NCI-H2171 treated with DMSO at 0.1 percent for 48 hours (cell line): ENCODE measurements around the gene CLPSL2.
A peak's percentile ranks its signal among the peaks of the same experiment; 100 is the strongest.

Experiments
- DNase-seq: peaks from one replicate; lab custom pipeline; 2025; lab: John Stamatoyannopoulos, UW

The CLPSL2 gene

DNA sequence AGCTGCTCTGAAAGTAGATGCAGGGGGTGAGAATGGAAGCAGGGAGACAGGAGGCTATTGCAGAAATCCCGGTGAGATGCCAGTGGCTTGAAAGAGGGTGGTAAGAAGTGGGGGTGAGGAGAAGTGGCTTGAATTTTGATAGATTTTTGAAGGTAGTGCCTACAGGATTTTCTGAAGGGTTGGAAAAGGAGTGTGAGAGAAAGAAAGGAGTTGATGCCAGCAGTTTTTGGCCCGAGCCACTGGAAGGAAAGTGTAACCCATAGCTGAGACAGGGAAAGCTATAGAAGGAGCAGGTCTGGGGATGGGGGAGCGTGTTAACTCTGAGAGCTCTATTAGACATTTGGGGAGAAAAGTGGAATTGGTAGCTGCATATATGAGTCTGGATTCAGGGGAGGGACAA is 29.9 kb upstream of the CLPSL2 start:
- no peak for DNase-seq

DNA sequence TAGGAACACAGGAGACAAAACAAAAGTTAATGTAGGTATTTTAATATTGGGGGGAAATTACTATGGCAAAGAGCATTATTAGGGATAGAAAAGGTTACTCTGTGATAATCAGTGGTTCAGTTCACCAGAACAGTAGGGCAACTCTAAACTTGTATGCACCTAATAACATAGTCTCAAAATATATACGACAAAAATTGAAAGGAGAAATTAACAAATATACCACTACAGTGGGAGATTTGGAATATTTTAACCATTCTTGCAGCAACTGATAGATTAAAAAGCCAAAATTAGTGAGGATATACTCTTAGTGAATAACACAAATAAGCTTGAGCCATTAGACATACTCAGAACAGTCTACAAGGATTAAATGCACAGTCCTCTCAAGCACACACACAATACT is 28.5 kb upstream of the CLPSL2 start:
- DNase-seq, result no peak

DNA sequence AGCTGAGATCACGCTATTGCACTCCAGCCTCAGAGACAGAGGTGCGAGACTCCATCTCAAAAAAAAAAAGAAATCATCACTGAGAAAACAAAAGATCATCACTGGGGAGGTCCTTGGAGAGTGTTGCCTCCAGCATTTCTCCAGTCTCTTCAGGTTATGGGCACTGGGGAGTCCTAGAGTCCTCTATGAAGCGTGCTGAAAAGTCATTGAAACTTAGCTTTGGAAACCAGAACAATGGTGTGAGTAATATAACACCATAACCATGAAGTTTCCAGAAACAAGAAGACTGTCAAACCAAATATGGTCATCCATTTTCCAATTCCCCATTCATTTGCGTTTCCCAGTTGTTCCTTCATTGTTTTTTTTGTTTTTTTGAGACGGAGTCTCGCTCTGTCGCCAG is 25.8 kb upstream of the CLPSL2 start:
- no peak for DNase-seq

GRCh38 chr6:35751594-35751993 is 24.8 kb upstream of the CLPSL2 start:
- DNase-seq, result no peak

DNA sequence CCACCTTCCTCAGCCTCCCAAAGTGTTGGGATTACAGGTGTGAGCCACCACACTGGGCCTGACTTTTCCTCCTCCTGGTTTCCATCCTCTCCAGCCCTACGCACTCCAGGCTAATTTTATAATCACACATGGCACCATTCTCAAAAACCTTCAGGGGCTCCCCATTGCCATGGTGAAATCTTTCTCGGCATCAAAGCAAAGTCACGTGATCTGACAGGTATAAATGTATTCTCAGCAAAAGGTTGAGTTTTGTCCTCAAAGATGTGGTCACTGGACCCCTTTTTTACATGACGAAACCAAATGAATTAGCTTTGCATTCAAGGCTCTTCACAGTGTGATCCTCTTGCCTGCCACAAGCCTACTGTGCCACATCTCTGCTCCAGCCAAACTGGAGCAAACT is 24.1 kb upstream of the CLPSL2 start:
- no peak for DNase-seq

- DNase-seq, result peak; percentile 84
Measured at GRCh38 chr6:35754452-35755277, 21.7 kb upstream of the CLPSL2 start.

DNA sequence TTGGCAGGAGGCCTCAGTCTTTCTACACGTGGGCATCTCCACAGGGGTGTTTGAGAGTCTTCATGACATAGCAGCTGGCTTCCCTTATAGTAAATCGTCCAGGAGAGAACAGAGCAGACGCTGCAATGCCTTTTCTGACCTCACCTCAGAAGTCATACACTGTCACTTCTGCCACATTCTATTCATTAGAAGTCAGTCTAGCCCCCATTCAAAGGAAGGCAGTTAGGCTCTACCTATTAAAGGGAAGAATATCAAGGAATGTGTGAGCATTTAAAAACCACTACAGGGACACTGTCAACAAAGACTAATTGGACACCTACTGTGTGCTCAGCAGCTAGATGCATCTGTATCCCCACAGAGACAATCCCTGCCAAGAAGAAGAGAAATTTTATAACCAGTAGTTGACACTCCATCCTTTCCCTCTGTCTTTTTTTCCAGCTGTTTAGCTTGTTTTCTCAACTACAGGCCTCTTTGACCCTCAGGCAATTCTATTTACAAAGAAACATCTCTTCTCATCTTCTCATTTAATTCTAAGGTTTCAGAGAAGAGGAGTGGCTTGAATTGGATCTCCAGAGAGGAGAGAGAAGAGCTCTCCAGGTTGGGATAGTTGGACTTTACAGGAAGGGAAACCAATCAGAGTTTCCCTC is 21.0 kb upstream of the CLPSL2 start:
- no peak for DNase-seq

- DNase-seq, result no peak
Measured at GRCh38 chr6:35757456-35758123, 18.8 kb upstream of the CLPSL2 start.

DNA sequence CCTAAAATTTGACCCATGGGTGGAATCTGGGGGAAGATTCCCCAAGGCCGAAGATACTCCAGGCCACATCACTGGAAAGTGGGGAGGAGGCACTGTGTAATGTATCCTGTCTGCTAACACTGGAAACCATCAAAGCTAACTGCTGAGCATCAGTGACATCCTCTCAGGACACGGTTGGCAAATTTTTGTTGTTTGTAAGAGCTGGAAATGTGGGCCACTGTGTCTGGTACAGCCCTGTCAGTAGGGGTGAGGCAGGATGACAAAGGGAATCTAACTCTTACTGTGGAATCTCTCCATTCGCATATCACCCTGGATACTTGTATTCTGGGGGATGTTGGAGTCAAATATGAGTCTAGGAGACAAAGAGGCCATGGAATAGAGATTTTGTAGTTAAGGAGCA is 17.0 kb upstream of the CLPSL2 start:
- DNase-seq, result no peak

DNA sequence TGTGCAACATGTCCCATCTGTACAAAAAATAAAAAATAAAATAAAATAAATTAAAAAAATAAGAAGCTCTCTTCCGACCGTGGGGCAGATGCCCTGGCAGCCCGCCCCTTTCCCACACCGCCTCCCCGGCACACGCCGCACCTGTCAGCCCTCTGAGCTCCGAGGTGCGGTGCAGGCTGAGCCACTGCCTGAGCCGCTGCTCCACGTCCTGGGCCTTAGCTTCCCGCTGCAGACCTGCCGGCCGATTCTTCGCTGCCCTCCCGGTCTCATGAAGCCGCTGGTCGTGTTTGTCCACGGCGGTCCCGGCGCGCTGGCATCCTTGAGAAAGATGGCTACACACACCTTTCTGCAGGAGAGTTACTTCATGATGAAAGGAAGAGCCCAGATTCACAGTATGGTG is 10.7 kb upstream of the CLPSL2 start:
- DNase-seq, result no peak

GRCh38 chr6:35769211-35769610 is 7.2 kb upstream of the CLPSL2 start:
- DNase-seq, result no peak

GRCh38 chr6:35771343-35771627 is 5.1 kb upstream of the CLPSL2 start:
- DNase-seq, result no peak

DNA sequence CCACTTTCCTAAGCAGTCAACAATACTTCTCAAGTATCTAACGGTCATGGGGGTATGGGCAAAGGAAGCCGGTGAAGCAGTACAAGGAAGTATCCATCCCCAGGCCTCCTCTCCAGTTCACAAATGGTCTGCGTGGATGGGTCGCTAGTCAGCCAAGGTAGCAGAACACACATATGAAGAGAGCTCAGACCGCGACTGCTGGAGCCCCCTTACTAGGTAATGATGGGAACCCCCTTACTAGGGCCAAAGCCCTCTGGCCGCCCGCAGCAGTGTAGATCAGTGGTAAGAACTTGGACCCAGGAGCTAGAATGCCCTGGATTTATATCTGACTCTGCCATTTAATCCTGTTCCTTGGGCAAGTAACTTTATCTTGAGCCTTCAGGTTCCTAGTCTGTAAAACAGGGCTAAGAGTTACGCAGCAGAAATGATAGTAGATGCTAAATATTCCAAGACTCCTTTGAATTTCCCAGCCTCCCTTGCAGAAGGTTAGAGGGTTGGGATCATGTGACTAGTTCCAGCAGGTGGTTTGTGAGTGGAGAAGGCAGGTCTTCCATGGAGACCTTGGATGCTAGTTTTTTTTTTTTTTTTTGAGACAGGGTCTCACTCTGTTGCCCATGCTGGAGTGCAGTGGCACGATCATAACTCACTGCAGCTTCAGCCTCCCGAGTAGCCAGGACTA is 2.1 kb upstream of the CLPSL2 start:
- no peak for DNase-seq

DNA sequence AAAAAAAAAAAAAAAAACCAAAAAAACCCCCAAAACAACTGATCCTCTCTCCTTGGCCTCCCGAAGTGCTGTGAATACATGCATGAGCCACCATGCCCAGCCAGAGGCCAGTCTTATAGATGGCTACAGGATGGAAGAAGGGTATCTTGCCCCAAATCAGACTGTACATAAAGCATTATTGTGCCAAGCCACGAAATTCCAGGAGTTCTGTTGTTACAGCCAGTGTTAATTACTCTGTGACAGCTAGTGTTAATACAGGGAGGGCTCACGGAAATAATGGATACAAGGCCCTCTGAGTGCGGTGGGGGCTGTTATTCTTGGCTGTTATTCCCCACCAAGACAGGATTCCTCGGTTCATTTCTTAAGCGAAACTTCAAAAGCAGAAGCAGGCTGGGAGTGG is 1.4 kb upstream of the CLPSL2 start:
- DNase-seq, result no peak

GRCh38 chr6:35777356-35778102 is 1.1 kb downstream of the CLPSL2 start:
- DNase-seq, result no peak

- no peak for DNase-seq
Measured at GRCh38 chr6:35778437-35778836, 2.0 kb downstream of the CLPSL2 start.

DNA sequence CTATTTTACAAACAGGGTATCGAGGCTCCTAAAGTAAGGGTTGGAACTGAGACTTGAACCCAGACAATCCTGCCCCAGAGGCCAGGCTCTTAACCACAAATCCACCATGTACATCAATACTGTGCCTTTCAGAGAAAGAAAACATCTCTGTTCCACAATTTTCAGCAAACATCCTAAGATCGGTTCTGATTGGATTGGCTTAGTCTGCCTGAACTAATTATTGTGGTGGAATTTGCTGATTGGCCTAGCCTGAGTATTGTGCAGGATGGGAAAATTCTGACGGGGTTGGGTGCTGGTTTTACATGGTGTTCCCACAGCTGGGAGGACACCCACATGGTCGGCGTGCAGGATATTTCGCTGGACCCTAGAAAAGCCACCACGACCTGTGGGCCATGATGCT is 4.3 kb downstream of the CLPSL2 start, which contains the start of gene CLPSL1:
Gene CLPSL1 (plus strand): TSS at position 301 of the 400 bp plus-strand sequence. CDS start 92 bp downstream, at position 393.
- no peak for DNase-seq

GRCh38 chr6:35781290-35781689 is 4.9 kb downstream of the CLPSL2 start:
- DNase-seq, result no peak

DNA sequence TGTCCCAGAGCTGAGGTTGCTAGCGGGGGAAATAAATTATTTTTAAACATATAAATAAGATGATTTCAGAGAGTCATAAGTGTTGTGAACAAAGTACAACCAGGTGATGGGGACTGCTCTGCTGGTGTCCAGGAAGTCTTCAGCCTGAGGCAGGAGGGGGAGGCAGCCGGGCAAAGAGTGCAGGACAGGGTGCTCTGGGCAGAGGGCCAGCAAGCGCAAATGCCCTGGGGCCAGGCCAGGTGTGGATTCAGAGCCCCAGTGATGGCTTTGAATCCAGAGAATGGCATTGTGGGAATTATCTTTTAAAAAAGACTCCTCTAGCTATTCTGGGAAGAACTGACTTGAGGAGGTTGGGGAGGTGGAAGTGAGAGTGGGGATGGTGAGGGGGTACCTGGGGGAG is 6.0 kb downstream of the CLPSL2 start:
- DNase-seq, result no peak

- no peak for DNase-seq
Measured at GRCh38 chr6:35784200-35784599, 7.8 kb downstream of the CLPSL2 start.

DNA sequence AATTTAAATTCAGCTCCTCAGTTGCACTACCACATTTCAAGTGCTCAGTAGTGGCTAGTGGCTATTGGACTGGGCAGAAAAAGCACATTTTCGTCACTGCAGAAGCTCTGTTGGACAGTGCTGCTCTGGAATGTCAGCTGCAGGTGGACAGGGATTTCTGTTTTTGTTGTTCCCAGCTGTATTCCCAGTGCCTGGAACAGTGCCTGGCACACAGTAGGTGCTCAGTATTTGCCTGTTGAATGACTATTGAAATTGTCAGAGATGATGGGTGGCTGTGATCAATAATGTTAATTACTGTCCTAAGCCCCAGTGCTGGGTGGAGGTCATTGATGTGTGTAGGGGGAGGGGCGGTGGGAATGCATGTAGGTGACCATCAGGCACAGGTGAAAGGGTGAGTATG is 9.9 kb downstream of the CLPSL2 start:
- DNase-seq, result no peak

GRCh38 chr6:35786810-35787209 is 10.4 kb downstream of the CLPSL2 start:
- no peak for DNase-seq
